CD4-positive, alpha-beta T cell treated with Interleukin-15 for 1 hour (primary cell): ENCODE measurements around the gene UBXN2A.
"Not testable (repeated sequence)": the region's sequence is repeated elsewhere in the genome, so short reads cannot be mapped to it uniquely, and the experiment has no call there.

Experiments used
- DNase-seq: peaks from one replicate; pipeline ENCODE4 v3.0.0-alpha.2; 2020

Gene UBXN2A

DNA sequence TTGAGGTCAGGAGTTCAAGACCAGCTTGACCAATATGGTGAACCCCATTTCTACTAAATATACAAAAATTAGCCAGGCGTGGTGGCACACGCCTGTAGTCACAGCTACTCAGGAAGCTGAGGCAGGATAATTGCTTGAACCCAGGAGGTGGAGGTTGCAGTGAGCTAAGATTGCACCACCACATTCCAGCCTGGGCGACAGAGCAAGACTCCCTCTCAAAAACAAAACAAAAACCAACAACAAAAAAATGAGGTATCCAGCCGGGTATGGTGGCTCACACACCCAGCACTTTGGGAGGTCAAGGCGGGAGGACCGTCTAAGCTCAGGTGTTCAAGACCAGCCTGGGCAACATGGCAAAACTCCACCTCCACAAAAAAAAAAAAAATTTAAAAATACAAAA is 74.6 kb downstream of the UBXN2A start:
- DNase-seq, result not testable (repeated sequence)

- no peak for DNase-seq
Observed at GRCh38 chr2:24015562-24016375, 75.5 kb downstream of the UBXN2A start.

DNA sequence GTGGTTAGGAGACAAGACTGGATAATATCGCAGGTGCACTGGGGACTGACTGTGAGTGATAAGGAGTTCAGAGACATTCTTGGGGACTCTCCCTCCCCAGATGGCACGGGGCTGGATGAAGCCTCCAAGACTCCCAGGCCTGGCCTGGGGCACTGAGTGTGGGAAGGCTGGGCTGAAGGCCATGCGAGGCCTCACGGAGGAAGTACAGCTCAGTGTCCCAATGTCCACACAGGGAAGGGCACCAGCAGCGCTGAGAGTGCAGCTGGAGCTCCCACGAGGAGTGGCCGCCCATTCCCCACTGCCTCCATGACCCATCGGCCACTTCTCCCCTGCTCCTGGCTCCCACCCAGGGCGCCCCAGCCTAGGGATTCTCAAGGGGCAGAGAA is 76.1 kb downstream of the UBXN2A start:
- no peak for DNase-seq

DNA sequence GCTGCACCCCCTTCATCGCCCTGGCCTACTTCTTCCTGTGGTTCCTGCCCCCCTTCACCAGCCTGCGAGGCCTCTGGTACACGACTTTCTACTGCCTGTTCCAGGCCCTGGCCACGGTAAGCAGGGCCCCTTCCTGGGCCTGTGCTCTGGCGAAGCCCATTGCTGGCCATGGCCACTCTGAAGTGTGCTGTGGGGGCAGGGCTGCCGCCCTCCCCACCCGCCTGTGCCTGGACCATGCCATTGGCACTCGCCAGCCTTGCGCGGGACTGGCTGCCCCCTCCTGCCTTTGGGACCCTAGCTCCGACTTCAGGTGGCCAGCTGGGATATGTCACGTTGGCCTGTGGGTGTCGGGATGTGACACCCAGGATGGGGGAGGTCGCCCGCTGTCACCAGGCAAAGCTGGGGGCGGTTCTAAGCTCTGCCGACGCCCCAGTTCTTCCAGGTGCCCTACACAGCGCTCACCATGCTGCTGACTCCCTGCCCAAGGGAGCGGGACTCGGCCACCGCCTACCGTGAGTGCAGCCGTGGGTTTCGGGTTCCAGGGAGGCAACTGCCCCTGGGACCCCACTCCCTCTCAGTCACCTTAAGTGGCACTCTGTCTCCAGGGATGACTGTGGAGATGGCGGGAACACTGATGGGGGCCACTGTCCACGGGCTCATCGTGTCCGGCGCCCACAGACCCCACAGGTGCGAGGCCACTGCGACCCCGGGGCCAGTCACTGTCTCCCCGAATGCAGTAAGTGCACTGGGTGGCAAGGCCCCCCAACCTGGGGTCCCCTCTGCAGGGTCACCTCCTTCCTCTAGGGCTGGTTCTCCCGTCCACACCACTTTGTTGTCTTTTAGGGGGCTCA is 76.8 kb downstream of the UBXN2A start:
- no peak for DNase-seq

DNA sequence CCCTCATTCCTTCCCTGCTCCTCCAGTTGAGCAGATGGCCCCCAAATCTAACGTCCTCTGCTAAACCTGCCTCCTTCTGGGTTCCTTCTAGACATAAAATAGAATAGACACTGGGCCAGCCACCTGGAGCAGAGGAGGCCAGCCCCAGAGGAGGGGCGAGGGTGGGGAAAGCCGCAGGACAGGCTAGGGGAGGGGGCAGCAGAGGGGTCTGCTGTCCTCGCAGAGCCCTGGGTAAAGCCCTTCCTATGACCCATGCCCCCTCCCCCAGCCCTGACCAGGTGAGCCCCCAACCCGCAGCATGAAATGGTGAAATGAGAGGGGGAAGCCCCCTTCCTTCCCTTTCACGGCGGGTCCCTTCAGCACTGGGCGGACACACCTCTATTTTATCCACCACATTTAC is 77.4 kb downstream of the UBXN2A start:
- no peak for DNase-seq

DNA sequence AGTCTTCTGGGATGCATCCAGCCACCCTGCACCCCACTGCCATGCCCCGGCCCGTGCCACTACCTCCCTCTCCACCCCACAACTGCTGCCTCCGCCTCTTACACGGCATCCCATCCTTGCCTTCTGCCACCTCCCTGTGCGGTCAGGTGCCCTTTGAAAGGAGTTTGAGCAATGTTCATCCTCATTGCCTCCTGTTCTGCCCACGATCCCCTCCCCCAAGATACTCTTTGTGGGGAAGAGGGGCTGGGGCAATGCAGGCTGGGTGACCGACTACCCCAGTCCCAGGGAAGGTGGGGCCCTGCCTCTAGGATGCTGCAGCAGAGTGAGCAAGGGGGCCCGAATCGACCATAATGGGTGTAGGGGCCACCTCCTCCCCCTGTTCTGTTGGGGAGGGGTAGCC is 78.0 kb downstream of the UBXN2A start:
- no peak for DNase-seq

DNA sequence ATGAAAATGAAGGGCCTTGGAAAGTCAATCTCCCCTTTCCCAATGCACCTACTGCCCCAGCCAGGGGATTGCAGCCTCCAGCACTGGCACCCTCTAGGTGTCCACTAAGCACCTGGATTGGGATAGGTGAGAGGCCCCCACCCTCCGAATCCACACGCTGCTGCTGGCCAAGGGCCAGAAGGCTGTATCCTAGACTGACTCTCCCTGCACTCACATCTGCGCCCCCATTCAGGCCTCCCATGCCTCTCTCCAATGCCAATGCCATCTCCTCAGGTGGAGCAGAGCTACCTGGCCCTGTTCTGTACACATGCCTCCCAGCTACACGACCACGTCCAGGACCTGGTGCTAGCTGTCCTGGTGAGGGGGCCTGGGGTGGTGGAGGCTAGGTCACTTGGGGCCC is 79.5 kb downstream of the UBXN2A start:
- DNase-seq, result no peak

- DNase-seq, result no peak
Observed at GRCh38 chr2:24020244-24020643, 80.0 kb downstream of the UBXN2A start.

- DNase-seq, result no peak
Observed at GRCh38 chr2:24021122-24021998, 81.1 kb downstream of the UBXN2A start.

DNA sequence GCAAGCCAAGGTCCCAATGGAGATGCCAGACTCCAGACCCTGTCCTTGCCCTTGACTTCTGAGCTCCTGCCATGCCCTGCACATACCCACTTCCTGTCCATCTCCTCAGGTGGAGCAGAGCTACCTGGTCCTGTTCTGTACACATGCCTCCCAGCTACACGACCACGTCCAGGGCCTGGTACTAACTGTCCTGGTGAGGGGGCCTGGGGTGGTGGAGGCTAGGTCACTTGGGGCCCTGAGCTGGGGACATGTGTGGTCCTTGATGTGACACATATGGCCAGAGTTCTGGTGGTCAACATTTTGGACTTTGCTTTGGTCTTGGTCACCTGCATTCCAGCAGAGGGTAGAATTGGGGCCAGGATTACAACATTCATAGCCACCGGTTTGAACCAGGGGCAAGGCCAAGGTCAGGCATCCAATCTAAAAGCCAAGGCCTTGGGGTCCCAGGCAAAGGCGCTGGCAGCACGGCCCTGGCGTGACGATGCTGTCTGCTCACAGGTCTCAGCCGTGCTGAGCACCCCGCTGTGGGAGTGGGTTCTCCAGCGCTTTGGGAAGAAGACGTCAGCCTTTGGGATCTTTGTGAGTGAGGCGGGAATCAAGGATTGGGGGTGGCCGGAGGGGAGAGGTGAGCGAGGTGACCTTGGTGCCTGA is 82.2 kb downstream of the UBXN2A start:
- DNase-seq, result no peak

DNA sequence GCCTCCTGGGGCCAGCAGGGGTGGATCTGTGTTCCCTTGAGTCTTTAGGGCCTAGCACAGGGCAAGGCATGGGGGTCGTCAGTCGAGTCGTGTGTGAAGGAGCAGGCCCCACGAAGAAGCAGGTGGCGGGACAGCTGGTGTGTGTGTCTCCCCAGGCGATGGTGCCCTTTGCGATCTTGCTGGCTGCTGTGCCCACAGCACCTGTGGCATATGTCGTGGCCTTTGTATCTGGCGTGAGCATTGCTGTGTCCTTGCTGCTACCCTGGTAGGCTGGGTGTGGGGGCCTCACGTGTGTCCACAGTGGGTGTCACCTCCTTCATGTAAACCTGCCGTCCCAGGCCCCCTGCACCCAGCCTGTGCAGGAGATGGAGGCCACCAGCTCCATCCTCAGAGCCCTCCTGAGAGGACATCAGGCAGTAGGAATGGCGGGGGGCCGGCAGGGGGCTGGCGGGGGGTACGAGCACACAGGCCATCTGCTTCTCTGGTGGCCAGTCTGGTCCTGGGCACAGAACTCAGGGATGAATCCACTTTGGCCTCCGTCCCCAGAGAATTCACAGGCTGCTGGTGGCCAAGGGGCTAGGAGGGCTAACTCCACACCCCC is 82.8 kb downstream of the UBXN2A start:
- DNase-seq, result no peak

DNA sequence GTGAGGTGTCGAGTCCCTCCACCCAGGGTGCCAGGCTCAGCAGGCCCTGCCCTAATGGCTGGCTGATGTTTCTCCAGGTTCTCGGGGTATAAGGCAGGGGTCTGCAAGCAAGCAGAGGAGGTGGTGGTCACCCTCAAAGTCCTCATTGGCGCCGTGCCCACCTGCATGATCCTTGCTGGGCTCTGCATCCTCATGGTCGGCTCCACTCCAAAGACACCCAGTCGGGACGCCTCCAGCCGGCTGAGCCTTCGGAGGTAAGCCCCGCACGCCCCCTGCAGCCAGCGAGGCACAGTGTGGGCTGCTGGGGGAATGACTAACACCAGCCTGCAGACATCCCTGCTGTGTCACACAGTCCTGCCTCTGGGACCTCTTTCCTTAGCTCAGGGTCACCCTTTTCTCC is 83.8 kb downstream of the UBXN2A start:
- no peak for DNase-seq

- no peak for DNase-seq
Observed at GRCh38 chr2:24024996-24025663, 84.9 kb downstream of the UBXN2A start.

- no peak for DNase-seq
Observed at GRCh38 chr2:24026233-24026632, 86.0 kb downstream of the UBXN2A start.

DNA sequence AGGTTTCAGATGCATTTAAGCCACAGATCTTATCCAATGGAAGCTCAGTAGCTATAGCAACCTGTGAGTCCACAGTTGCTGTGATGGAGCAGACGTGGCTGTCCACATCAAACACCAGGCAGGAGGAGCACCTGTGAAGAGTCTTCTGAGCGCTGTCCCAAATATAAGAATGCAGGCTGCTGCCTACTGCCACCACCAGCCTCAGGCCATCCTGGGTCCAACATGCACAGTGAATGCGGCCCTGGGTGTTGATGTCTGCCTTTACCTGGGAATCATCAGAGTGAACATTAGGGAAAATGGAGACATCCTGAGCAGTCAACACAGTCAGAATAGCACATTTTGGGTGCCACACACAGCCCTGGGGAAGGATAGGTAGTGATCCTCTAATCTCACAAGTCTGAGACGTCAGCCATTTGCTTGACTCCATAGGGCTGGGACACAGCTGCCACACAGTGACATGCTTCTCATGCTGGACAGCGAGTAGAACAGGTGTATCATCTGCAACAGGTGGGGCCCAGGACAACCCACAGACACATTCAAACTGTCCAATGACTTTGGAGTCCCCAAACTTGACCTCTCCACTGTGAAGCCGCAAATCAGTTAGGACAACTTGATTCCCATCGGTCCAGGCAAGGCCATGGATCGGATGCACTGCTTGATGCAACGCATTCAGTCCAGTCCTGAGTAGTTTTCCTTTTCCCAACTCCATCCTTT is 98.7 kb downstream of the UBXN2A start:
- no peak for DNase-seq

GRCh38 chr2:24040511-24040910 is 100.2 kb downstream of the UBXN2A start:
- DNase-seq, result no peak

DNA sequence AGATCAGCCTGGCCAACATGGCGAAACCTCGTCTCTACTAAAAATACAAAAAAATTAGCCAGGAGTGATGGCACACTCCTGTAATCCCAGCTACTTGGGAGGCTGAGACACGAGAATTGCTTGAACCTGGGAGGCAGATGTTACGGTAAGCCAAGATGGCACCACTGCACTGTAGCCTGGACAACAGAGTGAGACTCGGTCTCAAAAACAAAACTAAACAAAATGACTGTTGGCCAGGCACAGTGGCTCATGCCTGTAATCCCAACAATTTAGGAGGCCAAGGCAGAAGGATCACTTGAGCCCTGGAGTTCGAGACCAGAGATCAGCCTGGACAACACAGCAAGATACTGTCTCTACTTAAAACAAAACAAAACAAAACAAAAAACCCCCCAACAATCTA is 102.9 kb downstream of the UBXN2A start:
- DNase-seq, result not testable (repeated sequence)

- no peak for DNase-seq
Observed at GRCh38 chr2:24045511-24046508, 105.5 kb downstream of the UBXN2A start.

DNA sequence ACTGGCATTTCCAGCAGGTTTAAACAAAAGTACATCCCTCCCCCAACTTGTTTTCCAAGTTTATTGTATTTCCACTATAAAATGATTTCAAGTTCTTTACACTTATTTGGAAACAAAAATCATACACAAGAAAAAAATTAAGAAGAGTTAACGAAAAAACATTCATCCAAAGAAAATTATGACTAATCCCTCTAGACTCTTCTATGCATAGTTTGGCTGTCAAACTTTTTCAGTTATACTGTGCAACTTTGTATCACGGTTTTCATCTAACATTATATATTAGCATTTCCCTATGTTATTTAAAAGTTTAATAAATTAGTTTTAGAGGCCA is 106.3 kb downstream of the UBXN2A start:
- DNase-seq, result no peak
